ENCODE data around the gene SPATA9. TPM values are rescaled to one million over a fixed set of nuclear protein-coding genes. Genes with fewer than 3 reads are reported as not detected.
"Not testable (repeated sequence)": the region's sequence is repeated elsewhere in the genome, so short reads cannot be mapped to it uniquely, and the experiment has no call there.

Gene SPATA9
- total RNA-seq, 1 donor from 2014 or later, result not detected

DNA sequence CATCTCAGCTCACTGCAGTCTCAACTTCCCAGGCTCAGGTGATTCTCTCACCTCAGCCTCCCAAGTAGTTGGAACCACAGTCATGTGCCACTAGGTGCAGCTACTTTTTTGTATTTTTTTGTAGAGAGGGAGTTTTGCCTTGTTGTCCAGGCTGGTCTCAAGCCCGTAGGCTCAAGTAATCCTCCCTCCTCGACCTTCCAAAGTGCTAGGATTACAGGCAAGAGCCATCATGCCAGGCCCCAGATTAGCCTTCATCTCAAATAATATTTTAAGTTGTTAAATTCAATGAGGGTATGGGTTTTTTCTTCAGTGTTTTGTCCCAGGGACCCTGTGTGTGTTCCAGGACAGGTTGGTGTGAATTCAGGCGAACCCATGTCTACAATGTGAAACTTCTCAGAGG, 48.7 kb downstream of the SPATA9 start:
- H3K36me3 ChIP-seq (ENCODE audit: control insufficient read depth, insufficient read depth, low read length), result no peaks in the 10 kb centered on the region
- H3K4me3 ChIP-seq (ENCODE audit: low read depth, low read length), result no peak overlapping the region
- FAIRE-seq, result no peak
- DNase-seq (ENCODE audit: low read depth), result no peak
- no peaks in the 10 kb centered on the region for H3K27me3 ChIP-seq (ENCODE audit: control insufficient read depth, insufficient read depth, low read length)
- TF ChIP-seq, protein P1, sequence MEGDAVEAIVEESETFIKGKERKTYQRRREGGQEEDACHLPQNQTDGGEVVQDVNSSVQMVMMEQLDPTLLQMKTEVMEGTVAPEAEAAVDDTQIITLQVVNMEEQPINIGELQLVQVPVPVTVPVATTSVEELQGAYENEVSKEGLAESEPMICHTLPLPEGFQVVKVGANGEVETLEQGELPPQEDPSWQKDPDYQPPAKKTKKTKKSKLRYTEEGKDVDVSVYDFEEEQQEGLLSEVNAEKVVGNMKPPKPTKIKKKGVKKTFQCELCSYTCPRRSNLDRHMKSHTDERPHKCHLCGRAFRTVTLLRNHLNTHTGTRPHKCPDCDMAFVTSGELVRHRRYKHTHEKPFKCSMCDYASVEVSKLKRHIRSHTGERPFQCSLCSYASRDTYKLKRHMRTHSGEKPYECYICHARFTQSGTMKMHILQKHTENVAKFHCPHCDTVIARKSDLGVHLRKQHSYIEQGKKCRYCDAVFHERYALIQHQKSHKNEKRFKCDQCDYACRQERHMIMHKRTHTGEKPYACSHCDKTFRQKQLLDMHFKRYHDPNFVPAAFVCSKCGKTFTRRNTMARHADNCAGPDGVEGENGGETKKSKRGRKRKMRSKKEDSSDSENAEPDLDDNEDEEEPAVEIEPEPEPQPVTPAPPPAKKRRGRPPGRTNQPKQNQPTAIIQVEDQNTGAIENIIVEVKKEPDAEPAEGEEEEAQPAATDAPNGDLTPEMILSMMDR (IDR thresholded peaks at IDR 0.05; ENCODE audit: insufficient read depth, low read length, severe bottlenecking), result no peak

DNA sequence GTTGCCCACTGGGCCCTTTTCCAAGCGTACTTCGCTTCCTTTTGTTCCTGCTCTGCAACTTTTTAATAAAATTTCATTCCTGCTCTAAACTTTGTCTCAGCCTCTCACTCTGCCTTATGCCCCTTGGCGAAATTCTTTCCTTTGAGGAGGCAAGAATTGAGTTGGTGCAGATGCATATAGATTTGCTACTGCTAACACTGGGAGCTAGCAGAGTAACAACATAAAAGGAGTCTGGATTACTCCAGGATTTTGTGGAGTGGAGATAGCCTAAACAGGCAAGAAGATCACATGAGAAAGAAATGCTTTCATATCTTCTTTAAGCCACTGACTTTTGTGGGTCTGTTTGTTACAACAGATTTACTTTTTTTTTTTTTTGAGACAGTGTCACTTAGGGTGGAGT, 49.1 kb downstream of the SPATA9 start:
- DNase-seq (ENCODE audit: low read depth) (no peak), FAIRE-seq (no peak)
- TF ChIP-seq, protein P1 (IDR thresholded peaks at IDR 0.05; ENCODE audit: insufficient read depth, low read length, severe bottlenecking), result no peak
- no peak overlapping the region for H3K4me3 ChIP-seq (ENCODE audit: low read depth, low read length)
- no peaks in the 10 kb centered on the region for H3K27me3 ChIP-seq (ENCODE audit: control insufficient read depth, insufficient read depth, low read length)
- no peaks in the 10 kb centered on the region for H3K36me3 ChIP-seq (ENCODE audit: control insufficient read depth, insufficient read depth, low read length)

DNA sequence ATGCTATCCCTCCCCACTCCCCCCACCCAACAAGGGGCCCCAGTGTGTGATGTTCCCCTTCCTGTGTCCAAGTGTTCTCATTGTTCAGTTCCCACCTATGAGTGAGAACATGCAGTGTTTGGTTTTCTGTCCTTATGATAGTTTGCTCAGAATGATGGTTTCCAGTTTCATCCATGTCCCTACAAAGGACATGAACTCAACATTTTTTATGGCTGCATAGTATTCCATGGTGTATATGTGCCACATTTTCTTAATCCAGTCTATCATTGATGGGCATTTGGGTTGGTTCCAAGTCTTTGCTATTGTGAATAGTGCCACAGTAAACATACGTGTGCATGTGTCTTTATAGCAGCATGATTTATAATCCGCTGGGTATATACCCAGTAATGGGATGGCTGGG, 49.8 kb downstream of the SPATA9 start:
- FAIRE-seq; H3K27me3 ChIP-seq (ENCODE audit: control insufficient read depth, insufficient read depth, low read length); H3K36me3 ChIP-seq (ENCODE audit: control insufficient read depth, insufficient read depth, low read length); DNase-seq (ENCODE audit: low read depth); H3K4me3 ChIP-seq (ENCODE audit: low read depth, low read length): not testable (repeated sequence)

DNA sequence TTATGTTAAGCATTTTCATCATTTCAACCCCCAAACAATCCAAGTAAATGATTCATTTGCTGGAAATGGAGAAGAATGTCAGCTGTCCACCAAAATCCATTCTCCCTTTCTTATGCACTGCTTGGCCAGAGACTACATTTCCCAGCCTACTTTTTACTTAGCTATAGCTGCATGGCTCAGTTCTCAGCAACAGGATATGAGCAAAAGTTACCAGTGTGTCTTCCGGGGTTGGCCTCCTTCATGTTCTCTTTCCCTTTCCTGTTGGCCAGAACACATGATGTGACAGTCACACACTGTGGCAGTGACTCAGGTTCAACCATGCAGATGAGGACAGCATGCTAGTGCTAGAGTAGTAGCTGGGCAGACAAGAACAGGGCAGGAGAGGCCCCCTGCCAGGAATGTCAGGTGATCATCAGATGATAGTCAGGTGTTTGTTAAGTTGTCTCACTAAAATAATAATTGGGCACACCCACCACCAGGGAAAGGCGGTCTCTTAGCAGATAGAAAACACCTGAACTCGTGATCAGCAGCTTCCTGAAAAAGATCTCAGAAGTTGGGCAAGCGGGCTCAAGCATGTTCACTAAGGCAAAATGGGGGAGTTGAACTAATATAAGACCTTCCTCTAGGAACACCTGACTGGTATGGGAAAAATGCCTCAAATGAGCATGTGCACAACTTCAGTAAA, 50.7 kb downstream of the SPATA9 start:
- FAIRE-seq, result no peak

DNA sequence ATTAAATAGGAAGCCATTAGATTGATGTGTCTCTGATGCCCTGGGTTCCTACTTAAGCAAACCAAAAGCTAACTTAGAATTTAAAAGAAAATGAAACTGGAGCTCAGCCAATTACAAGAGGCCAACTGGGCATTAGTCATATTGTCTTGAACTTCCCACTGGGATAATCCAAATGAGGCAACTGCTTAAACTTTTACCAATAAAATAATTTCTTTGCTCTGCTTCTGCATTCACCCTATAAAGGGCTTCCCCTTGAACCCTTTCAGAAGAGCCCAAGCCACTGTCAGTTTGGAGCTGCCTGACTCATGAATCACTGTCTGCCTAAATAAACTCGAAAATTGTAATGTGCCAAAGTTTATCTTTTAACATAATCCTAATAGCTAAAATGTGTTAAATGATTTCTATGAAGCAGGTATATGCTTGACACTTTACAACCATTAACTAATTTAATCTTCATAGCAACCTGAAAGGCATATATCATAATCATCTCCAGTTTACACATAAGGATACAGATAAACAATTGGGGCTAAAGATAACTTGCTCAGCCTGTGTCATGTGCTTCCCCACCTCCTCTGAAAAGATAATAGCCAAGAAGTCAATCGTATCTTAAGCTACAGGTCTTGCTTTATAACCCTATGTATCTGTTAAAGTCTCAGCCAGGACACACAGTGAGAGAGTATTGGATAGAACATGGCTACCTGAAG, 51.4 kb downstream of the SPATA9 start:
- DNase-seq (ENCODE audit: low read depth), result peak; percentile 70
- TF ChIP-seq, protein P1 (IDR thresholded peaks at IDR 0.05; ENCODE audit: insufficient read depth, low read length, severe bottlenecking), result no peak
- Histone ChIP-seq H3K27me3 (ENCODE audit: control insufficient read depth, insufficient read depth, low read length) (no peaks in the 10 kb centered on the region), H3K4me3 (ENCODE audit: low read depth, low read length) (no peak overlapping the region), H3K36me3 (ENCODE audit: control insufficient read depth, insufficient read depth, low read length) (no peaks in the 10 kb centered on the region)
- FAIRE-seq, result no peak

More for the DNA sequence above, 50.7 kb downstream of the SPATA9 start:
- no peak overlapping the region for H3K4me3 ChIP-seq (ENCODE audit: low read depth, low read length)
- no peaks in the 10 kb centered on the region for H3K27me3 ChIP-seq (ENCODE audit: control insufficient read depth, insufficient read depth, low read length)
- TF ChIP-seq, protein P1 (IDR thresholded peaks at IDR 0.05; ENCODE audit: insufficient read depth, low read length, severe bottlenecking), result no peak
- DNase-seq (ENCODE audit: low read depth), result peak; percentile 70
- no peaks in the 10 kb centered on the region for H3K36me3 ChIP-seq (ENCODE audit: control insufficient read depth, insufficient read depth, low read length)

DNA sequence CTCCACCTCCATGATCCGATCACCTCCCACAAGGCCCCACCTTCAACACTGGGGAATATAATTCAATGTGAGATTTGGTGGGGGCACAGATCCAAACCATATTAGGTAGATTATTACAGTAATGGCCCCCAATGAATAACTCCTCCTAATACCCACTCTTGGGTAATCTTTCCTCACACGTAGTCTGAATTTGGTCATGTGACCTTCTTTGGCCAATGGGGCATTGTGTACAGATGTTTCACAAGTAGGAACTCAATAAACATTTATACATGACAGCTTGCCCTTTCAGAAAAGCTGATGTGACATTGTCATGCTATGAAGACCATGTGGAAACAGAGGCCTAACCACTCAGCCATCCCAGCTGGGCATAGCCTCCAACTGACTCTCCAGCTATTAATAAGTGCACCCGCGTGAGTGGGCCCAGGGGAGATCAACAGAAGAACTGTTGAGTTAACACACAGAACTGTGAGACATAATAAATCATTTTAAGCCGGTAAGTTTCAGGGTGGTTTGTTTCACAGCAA, 52.3 kb downstream of the SPATA9 start:
- no peaks in the 10 kb centered on the region for H3K36me3 ChIP-seq (ENCODE audit: control insufficient read depth, insufficient read depth, low read length)
- no peak overlapping the region for H3K4me3 ChIP-seq (ENCODE audit: low read depth, low read length)
- H3K27me3 ChIP-seq (ENCODE audit: control insufficient read depth, insufficient read depth, low read length), result no peaks in the 10 kb centered on the region
- TF ChIP-seq, protein P1 (IDR thresholded peaks at IDR 0.05; ENCODE audit: insufficient read depth, low read length, severe bottlenecking), result no peak
- FAIRE-seq, result no peak
- DNase-seq (ENCODE audit: low read depth), result no peak
